Astrocyte (in vitro differentiated cells and primary cell): ENCODE results near the gene TBC1D8B. TPM values are rescaled to one million over a fixed set of nuclear protein-coding genes. Genes with fewer than 3 reads are reported as not detected.

Experiments used
- DNase-seq: peaks from one replicate; pipeline ENCODE4 v3.0.0-alpha.2; 2010; ENCODE audit warnings: low read depth
- FAIRE-seq: peaks from 2 replicates; lab custom pipeline; 2011; peaks lifted over from hg19 to GRCh38; lab: Jason Lieb, UNC
- H2AFZ ChIP-seq: 2 replicates; pipeline ENCODE4 v1.6.0; 2012; ENCODE audit warnings: low read depth, low read length, inconsistent platforms
- H3K27ac ChIP-seq: 2 replicates; pipeline ENCODE4 v1.5.1; 2011; ENCODE audit warnings: low read depth, low read length, inconsistent platforms
- H3K27me3 ChIP-seq: 2 replicates; pipeline ENCODE4 v1.6.0; 2011; ENCODE audit warnings: low read length, inconsistent platforms; ENCODE audit not compliant: insufficient read depth
- H3K36me3 ChIP-seq: 2 replicates; pipeline ENCODE4 v1.5.1; 2011; ENCODE audit warnings: low read length, inconsistent platforms; ENCODE audit not compliant: insufficient read depth
- H3K4me1 ChIP-seq: 2 replicates; pipeline ENCODE4 v1.5.1; 2011; ENCODE audit warnings: low read length, inconsistent platforms; ENCODE audit not compliant: insufficient read depth
- H3K4me2 ChIP-seq: 2 replicates; pipeline ENCODE4 v1.6.0; 2012; ENCODE audit warnings: low read length, inconsistent platforms
- H3K4me3 ChIP-seq: 2 replicates; pipeline ENCODE4 v1.5.1; 2011; ENCODE audit warnings: low read depth, mild to moderate bottlenecking, low read length, inconsistent platforms; ENCODE audit not compliant: insufficient read depth
- H3K79me2 ChIP-seq: 2 replicates; pipeline ENCODE4 v1.6.0; 2012; ENCODE audit warnings: mild to moderate bottlenecking, low read length, inconsistent platforms; ENCODE audit not compliant: insufficient read depth
- H3K9ac ChIP-seq: 2 replicates; pipeline ENCODE4 v1.6.0; 2012; ENCODE audit warnings: mild to moderate bottlenecking, low read length, inconsistent platforms
- H3K9me3 ChIP-seq: 2 replicates; pipeline ENCODE4 v1.5.1; 2012; ENCODE audit warnings: low read depth, mild to moderate bottlenecking, low read length, inconsistent platforms; ENCODE audit not compliant: insufficient read depth
- H4K20me1 ChIP-seq: 2 replicates; pipeline ENCODE4 v1.6.0; 2012; ENCODE audit warnings: low read length, inconsistent platforms; ENCODE audit not compliant: insufficient read depth
- H3K27ac Mint-ChIP-seq: one replicate; pipeline ENCODE4 v1.8.0; 2021; ENCODE audit warnings: mild to moderate bottlenecking, mixed read lengths; ENCODE audit not compliant: unreplicated experiment
- H3K27me3 Mint-ChIP-seq: one replicate; pipeline ENCODE4 v1.8.0; 2021; ENCODE audit warnings: low read depth, mixed read lengths; ENCODE audit not compliant: unreplicated experiment
- H3K36me3 Mint-ChIP-seq: one replicate; pipeline ENCODE4 v1.8.0; 2021; ENCODE audit warnings: low read depth, mixed read lengths; ENCODE audit not compliant: unreplicated experiment
- H3K4me1 Mint-ChIP-seq: one replicate; pipeline ENCODE4 v1.8.0; 2021; ENCODE audit warnings: low read depth, mixed read lengths; ENCODE audit not compliant: unreplicated experiment
- H3K4me3 Mint-ChIP-seq: one replicate; pipeline ENCODE4 v1.8.0; 2021; ENCODE audit warnings: mild to moderate bottlenecking, moderate library complexity, mixed read lengths; ENCODE audit not compliant: unreplicated experiment
- H3K9me3 Mint-ChIP-seq: one replicate; pipeline ENCODE4 v1.8.0; 2021; ENCODE audit warnings: mild to moderate bottlenecking, mixed read lengths; ENCODE audit not compliant: unreplicated experiment
- EZH2 ChIP-seq: IDR thresholded peaks from 2 replicates; pipeline ENCODE4 v1.6.1; 2012; ENCODE audit warnings: mild to moderate bottlenecking, low read length, inconsistent platforms; ENCODE audit not compliant: insufficient read depth
- total RNA-seq: library from RNA; stranded (reverse); gene quantifications from 2 replicates; pipeline ENCODE4 v1.2.1, GENCODE V29; 2021
- TF ChIP-seq, protein P1 (sequence below): IDR thresholded peaks from 2 replicates; pipeline ENCODE4 v1.5.1; 2011; ENCODE audit warnings: low read depth, mild to moderate bottlenecking, inconsistent platforms, low read length, moderate library complexity; ENCODE audit not compliant: insufficient read depth

Gene TBC1D8B
- total RNA-seq, 1 donor from 2014 or later: 12.1 TPM

DNA sequence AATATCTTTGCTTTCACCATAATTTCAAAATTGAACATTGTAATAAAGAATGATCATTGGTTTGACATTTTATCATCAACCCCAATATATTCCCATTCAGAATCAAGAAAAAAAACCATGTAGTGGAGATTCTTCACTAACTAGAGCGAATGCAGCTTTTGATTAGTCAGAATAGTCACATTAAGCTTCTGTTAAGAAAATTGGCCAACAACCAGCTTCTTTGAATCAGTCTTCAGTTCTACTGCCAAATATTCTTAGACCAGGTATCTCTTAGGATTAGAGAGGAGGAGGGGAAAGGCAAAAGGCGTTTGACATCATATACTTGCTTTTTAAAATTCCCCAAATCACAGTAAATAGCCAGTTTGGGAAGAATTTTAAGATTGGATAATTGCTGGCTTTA lies 22.2 kb upstream of the TBC1D8B start:
- FAIRE-seq: peak; percentile 58
- DNase-seq: peak; percentile 27
- H3K27ac ChIP-seq: no peak overlapping the region

DNA sequence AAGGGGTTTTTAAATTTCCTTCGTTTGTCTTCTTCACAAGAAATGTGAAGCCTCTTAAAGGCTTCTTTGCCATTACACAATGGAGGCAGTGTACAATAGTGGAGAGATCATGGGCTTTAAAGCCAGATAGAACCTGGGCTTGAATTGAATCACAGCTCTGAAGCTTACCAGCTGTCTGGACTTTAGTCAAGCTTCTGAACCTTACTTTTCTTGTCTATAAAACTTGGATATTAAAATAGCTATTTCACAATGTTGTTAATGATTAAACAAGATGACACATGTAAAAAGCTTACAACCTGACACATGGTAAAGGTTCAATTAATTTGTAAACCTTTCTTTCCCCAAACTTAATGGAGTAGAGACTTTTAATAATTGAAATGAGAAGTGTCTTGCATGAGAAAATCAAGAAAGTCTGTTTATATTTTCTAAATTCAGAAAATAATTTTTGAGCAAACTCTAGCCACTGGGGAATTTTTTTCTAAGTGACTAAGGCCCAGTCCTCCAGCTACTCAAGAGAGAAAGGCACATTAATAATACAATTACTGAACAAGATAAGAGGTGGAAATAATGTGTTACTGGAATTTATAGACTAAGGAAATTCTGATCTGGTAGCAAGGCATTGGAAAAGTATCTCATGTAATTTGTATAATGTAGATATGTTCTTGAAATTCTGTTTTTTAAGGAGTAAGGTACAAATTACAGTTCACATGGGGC lies 21.7 kb upstream of the TBC1D8B start:
- no peaks in the 10 kb centered on the region for H3K36me3 Mint-ChIP-seq
- FAIRE-seq: no peak

More for the DNA sequence above, 22.2 kb upstream of the TBC1D8B start:
- H4K20me1 ChIP-seq: no peaks in the 10 kb centered on the region
- no peaks in the 10 kb centered on the region for H3K9me3 ChIP-seq
- Mint-ChIP-seq H3K36me3 (no peaks in the 10 kb centered on the region), H3K27ac (no peak overlapping the region), H3K4me3 (no peak overlapping the region), H3K9me3 (no peaks in the 10 kb centered on the region), H3K4me1 (no peaks in the 10 kb centered on the region), H3K27me3 (no peaks in the 10 kb centered on the region)
- H2AFZ ChIP-seq: no peak overlapping the region
- no peak overlapping the region for H3K4me3 ChIP-seq
- H3K27me3 ChIP-seq: no peaks in the 10 kb centered on the region
- TF ChIP-seq EZH2: no peak
- TF ChIP-seq, protein P1, sequence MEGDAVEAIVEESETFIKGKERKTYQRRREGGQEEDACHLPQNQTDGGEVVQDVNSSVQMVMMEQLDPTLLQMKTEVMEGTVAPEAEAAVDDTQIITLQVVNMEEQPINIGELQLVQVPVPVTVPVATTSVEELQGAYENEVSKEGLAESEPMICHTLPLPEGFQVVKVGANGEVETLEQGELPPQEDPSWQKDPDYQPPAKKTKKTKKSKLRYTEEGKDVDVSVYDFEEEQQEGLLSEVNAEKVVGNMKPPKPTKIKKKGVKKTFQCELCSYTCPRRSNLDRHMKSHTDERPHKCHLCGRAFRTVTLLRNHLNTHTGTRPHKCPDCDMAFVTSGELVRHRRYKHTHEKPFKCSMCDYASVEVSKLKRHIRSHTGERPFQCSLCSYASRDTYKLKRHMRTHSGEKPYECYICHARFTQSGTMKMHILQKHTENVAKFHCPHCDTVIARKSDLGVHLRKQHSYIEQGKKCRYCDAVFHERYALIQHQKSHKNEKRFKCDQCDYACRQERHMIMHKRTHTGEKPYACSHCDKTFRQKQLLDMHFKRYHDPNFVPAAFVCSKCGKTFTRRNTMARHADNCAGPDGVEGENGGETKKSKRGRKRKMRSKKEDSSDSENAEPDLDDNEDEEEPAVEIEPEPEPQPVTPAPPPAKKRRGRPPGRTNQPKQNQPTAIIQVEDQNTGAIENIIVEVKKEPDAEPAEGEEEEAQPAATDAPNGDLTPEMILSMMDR: no peak
- no peaks in the 10 kb centered on the region for H3K36me3 ChIP-seq
- no peak overlapping the region for H3K4me2 ChIP-seq
- H3K79me2 ChIP-seq: no peaks in the 10 kb centered on the region
- no peaks in the 10 kb centered on the region for H3K4me1 ChIP-seq
- no peak overlapping the region for H3K9ac ChIP-seq

More for the DNA sequence above, 21.7 kb upstream of the TBC1D8B start:
- H3K4me1 ChIP-seq: no peaks in the 10 kb centered on the region
- H3K9ac ChIP-seq: no peak overlapping the region
- no peak overlapping the region for H2AFZ ChIP-seq
- Mint-ChIP-seq H3K27ac (no peak overlapping the region), H3K27me3 (no peaks in the 10 kb centered on the region), H3K9me3 (no peaks in the 10 kb centered on the region), H3K4me3 (no peak overlapping the region), H3K4me1 (no peaks in the 10 kb centered on the region)
- no peaks in the 10 kb centered on the region for H3K36me3 ChIP-seq
- DNase-seq: no peak
- H3K4me2 ChIP-seq: no peak overlapping the region
- TF ChIP-seq, protein P1: no peak
- TF ChIP-seq EZH2: no peak
- H4K20me1 ChIP-seq: no peaks in the 10 kb centered on the region
- no peaks in the 10 kb centered on the region for H3K27me3 ChIP-seq
- H3K79me2 ChIP-seq: no peaks in the 10 kb centered on the region
- no peaks in the 10 kb centered on the region for H3K9me3 ChIP-seq
- no peak overlapping the region for H3K27ac ChIP-seq
- no peak overlapping the region for H3K4me3 ChIP-seq
